WERI-Rb-1 (cell line): ENCODE results near the gene NHS.

Experiments
- DNase-seq: peaks from one replicate; pipeline ENCODE4 v3.0.0-alpha.2; 2020
- H3K27ac ChIP-seq: fragments of 250-450 bp; sonication (Bioruptor Pico); 2 replicates; pipeline ENCODE4 v1.5.1; 2020; ENCODE audit warnings: mild to moderate bottlenecking, moderate library complexity
- H3K27me3 ChIP-seq: fragments of 250-450 bp; sonication (Bioruptor Pico); 2 replicates; pipeline ENCODE4 v1.5.1; 2021; ENCODE audit warnings: mild to moderate bottlenecking, low read depth, moderate library complexity; ENCODE audit not compliant: insufficient read depth, severe bottlenecking
- H3K36me3 ChIP-seq: fragments of 250-450 bp; sonication (Bioruptor Pico); 2 replicates; pipeline ENCODE4 v1.5.1; 2020; ENCODE audit warnings: mild to moderate bottlenecking, moderate library complexity
- H3K4me3 ChIP-seq: 2 replicates; pipeline ENCODE4 v1.5.1; 2011; ENCODE audit warnings: low read depth, mild to moderate bottlenecking, control low read depth, low read length
- H3K9me3 ChIP-seq: fragments of 250-450 bp; sonication (Bioruptor Pico); 2 replicates; pipeline ENCODE4 v1.5.1; 2021; ENCODE audit warnings: mild to moderate bottlenecking, moderate library complexity; ENCODE audit not compliant: severe bottlenecking
- CTCF ChIP-seq: IDR thresholded peaks from 2 replicates; pipeline ENCODE4 v1.5.1; 2011; ENCODE audit warnings: low read depth, mild to moderate bottlenecking, control low read depth, inconsistent platforms, low read length

NHS gene

GRCh38 chrX:17623750-17624149 is 248.8 kb downstream of the NHS start:
- Histone ChIP-seq H3K27me3 (no peaks in the 10 kb centered on the region), H3K4me3 (no peak overlapping the region), H3K27ac (no peak overlapping the region), H3K9me3 (no peaks in the 10 kb centered on the region), H3K36me3 (no peaks in the 10 kb centered on the region)
- TF ChIP-seq CTCF, result no peak
- no peak for DNase-seq

- no peak overlapping the region for H3K4me3 ChIP-seq
- no peaks in the 10 kb centered on the region for H3K9me3 ChIP-seq
- H3K36me3 ChIP-seq, result no peaks in the 10 kb centered on the region
- TF ChIP-seq CTCF, result no peak
- no peaks in the 10 kb centered on the region for H3K27me3 ChIP-seq
- no peak for DNase-seq
- no peak overlapping the region for H3K27ac ChIP-seq
Measured at GRCh38 chrX:17627026-17627425, 252.0 kb downstream of the NHS start.

- no peak overlapping the region for H3K4me3 ChIP-seq
- H3K27me3 ChIP-seq, result no peaks in the 10 kb centered on the region
- no peaks in the 10 kb centered on the region for H3K9me3 ChIP-seq
- no peak for DNase-seq
- H3K27ac ChIP-seq, result no peak overlapping the region
- no peak for TF ChIP-seq CTCF
- H3K36me3 ChIP-seq, result no peaks in the 10 kb centered on the region
Measured at GRCh38 chrX:17628976-17629375, 254.0 kb downstream of the NHS start.

- H3K27ac ChIP-seq, result no peak overlapping the region
- no peaks in the 10 kb centered on the region for H3K9me3 ChIP-seq
- no peak for TF ChIP-seq CTCF
- H3K36me3 ChIP-seq, result no peaks in the 10 kb centered on the region
- H3K4me3 ChIP-seq, result no peak overlapping the region
- DNase-seq, result no peak
- H3K27me3 ChIP-seq, result no peaks in the 10 kb centered on the region
Measured at GRCh38 chrX:17629519-17629918, 254.5 kb downstream of the NHS start.

GRCh38 chrX:17631647-17632046 is 256.6 kb downstream of the NHS start:
- no peaks in the 10 kb centered on the region for H3K36me3 ChIP-seq
- no peak overlapping the region for H3K4me3 ChIP-seq
- no peak for DNase-seq
- H3K27ac ChIP-seq, result no peak overlapping the region
- no peaks in the 10 kb centered on the region for H3K9me3 ChIP-seq
- H3K27me3 ChIP-seq, result no peaks in the 10 kb centered on the region
- TF ChIP-seq CTCF, result no peak

- TF ChIP-seq CTCF, result no peak
- Histone ChIP-seq H3K27me3 (no peaks in the 10 kb centered on the region), H3K36me3 (no peaks in the 10 kb centered on the region), H3K9me3 (no peaks in the 10 kb centered on the region), H3K4me3 (no peak overlapping the region), H3K27ac (no peak overlapping the region; the same call in 1 of the 2 replicates)
- no peak for DNase-seq
Measured at GRCh38 chrX:17632942-17633341, 257.9 kb downstream of the NHS start.
